Activated T-cell treated with anti-CD3 and anti-CD28 coated beads, Interleukin-2, amount 50 U/mL, for 72 hours (primary cell): ENCODE measurements around the gene DLGAP1. TPM values are rescaled to one million over a fixed set of nuclear protein-coding genes. Genes with fewer than 3 reads are reported as not detected.

ENCODE experiments used
- ATAC-seq, 2 donors: fragments of 150-1000 bp; cut with Tn5 transposase; replicated peaks in 1 of 2; 2 replicates each; pipeline ENCODE4 v1.10.0; 2021; ENCODE audit warnings: moderate library complexity in 2 of 2, mild to moderate bottlenecking in 1 of 2
- DNase-seq, 2 donors: peaks; one replicate each; pipeline ENCODE4 v3.0.0; 2021 to 2022; ENCODE audit warnings: mixed read lengths in 1 of 2
- H3K27ac Mint-ChIP-seq: one replicate; pipeline ENCODE4 v1.8.0; 2022; ENCODE audit warnings: mild to moderate bottlenecking, moderate library complexity, mixed read lengths
- H3K27me3 Mint-ChIP-seq: one replicate; pipeline ENCODE4 v1.8.0; 2022; ENCODE audit warnings: low read depth, mixed read lengths
- H3K36me3 Mint-ChIP-seq, 2 donors: one replicate each; pipeline ENCODE4 v1.8.0; 2022; ENCODE audit warnings: mixed read lengths in 2 of 2, mild to moderate bottlenecking in 1 of 2; ENCODE audit not compliant: insufficient read depth in 2 of 2
- H3K4me1 Mint-ChIP-seq: one replicate; pipeline ENCODE4 v1.8.0; 2022; ENCODE audit warnings: low read depth, mixed read lengths
- H3K4me3 Mint-ChIP-seq, 2 donors: one replicate each; pipeline ENCODE4 v1.8.0; 2022; ENCODE audit warnings: mild to moderate bottlenecking in 2 of 2, mixed read lengths in 2 of 2, moderate library complexity in 2 of 2
- H3K9me3 Mint-ChIP-seq, 2 donors: one replicate each; pipeline ENCODE4 v1.8.0; 2022; ENCODE audit warnings: mixed read lengths in 2 of 2
- total RNA-seq, 2 donors: library from RNA; stranded (reverse); gene quantifications; one replicate each; pipeline ENCODE4 v1.2.3, GENCODE V29; 2022

The DLGAP1 gene
- total RNA-seq, 2 donors from 2014 or later: 0.17 to 0.51 TPM

GRCh38 chr18:3906116-3906750, 548.9 kb downstream of the DLGAP1 start:
- H3K27ac Mint-ChIP-seq: no peak overlapping the region
- no peak for ATAC-seq
- H3K36me3 Mint-ChIP-seq: no peaks in the 10 kb centered on the region
- peaks cover 9% of the 10 kb centered on the region for H3K27me3 Mint-ChIP-seq
- no peaks in the 10 kb centered on the region for H3K9me3 Mint-ChIP-seq
- no peaks in the 10 kb centered on the region for H3K4me1 Mint-ChIP-seq
- H3K4me3 Mint-ChIP-seq: no peak overlapping the region
- no peak for DNase-seq

DNA sequence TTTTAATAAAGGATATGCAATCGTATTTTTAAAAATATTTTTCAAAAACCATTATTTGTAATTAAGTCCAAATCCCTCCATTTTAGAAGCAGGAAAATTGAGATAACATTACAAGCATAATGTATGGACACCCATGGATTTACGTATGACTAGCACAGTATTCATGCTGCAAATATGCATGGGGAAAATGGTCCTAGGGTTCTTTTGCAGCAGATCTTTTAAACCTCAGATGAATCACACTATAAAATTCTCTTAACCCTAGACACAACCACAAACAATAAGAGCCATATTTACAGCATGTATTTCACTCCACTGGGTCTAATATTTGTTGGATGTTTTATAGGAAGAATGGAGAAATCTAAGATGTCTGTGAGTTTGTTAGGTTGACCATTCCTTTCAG, 551.8 kb downstream of the DLGAP1 start:
- no peak overlapping the region for H3K27ac Mint-ChIP-seq
- H3K9me3 Mint-ChIP-seq: no peaks in the 10 kb centered on the region

GRCh38 chr18:3902676-3903075, 552.4 kb downstream of the DLGAP1 start:
- Mint-ChIP-seq H3K36me3 (no peaks in the 10 kb centered on the region), H3K4me1 (no peaks in the 10 kb centered on the region), H3K27me3 (peaks cover 11% of the 10 kb centered on the region), H3K27ac (no peak overlapping the region), H3K9me3 (no peaks in the 10 kb centered on the region), H3K4me3 (no peak overlapping the region)
- DNase-seq: no peak
- no peak for ATAC-seq

More for the DNA sequence above, 551.8 kb downstream of the DLGAP1 start:
- H3K4me1 Mint-ChIP-seq: no peaks in the 10 kb centered on the region
- H3K27me3 Mint-ChIP-seq: peaks cover 14% of the 10 kb centered on the region
- ATAC-seq (no peak), DNase-seq (no peak)
- H3K4me3 Mint-ChIP-seq: no peak overlapping the region
- no peaks in the 10 kb centered on the region for H3K36me3 Mint-ChIP-seq

GRCh38 chr18:3901811-3902210, 553.3 kb downstream of the DLGAP1 start:
- no peak overlapping the region for H3K4me3 Mint-ChIP-seq
- no peaks in the 10 kb centered on the region for H3K36me3 Mint-ChIP-seq
- H3K9me3 Mint-ChIP-seq: no peaks in the 10 kb centered on the region
- H3K27ac Mint-ChIP-seq: no peak overlapping the region
- ATAC-seq (no peak), DNase-seq (no peak)
- H3K4me1 Mint-ChIP-seq: no peaks in the 10 kb centered on the region
- peaks cover 7% of the 10 kb centered on the region for H3K27me3 Mint-ChIP-seq

DNA sequence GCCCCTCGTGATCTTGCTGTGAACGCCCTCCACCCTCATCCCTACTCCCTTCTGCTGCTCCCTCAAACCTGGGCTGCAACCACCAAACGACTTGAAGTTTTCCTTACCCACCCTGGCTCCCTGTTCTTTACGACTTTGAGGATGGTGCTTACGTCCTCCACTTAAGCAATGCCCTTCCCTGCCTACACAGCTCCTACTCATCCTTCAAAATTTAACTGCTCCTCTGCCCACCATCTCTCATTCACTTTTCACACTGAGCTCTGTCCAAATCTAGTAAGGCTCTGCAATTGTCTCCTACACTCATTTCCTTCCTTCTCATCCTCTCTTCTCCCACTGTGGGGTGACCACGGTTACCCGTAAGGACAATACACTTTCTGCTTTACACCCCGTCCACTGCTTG, 554.1 kb downstream of the DLGAP1 start:
- DNase-seq: no peak
- no peak overlapping the region for H3K4me3 Mint-ChIP-seq
- H3K4me1 Mint-ChIP-seq: no peaks in the 10 kb centered on the region
- H3K9me3 Mint-ChIP-seq: no peaks in the 10 kb centered on the region
- no peak overlapping the region for H3K27ac Mint-ChIP-seq
- ATAC-seq: no peak
- peaks cover 7% of the 10 kb centered on the region for H3K27me3 Mint-ChIP-seq
- no peaks in the 10 kb centered on the region for H3K36me3 Mint-ChIP-seq

DNA sequence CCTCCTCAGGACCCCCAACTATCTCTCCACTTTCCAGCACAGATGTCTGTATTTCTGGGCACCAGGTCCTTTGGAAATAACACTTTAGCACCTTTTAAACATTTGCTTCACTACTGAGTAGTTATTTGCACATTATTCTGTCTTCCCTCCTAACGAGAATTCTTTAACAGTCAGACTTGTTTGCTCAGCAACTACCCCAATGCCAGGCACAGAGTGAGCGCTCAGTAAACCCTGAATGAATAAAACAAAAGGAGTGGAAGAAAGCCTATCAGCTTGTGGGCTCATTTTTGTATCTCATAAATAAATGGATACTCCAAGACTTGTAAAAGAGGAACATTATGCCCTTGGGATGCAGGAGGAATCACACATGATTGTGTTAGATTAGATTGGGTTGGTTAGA, 554.8 kb downstream of the DLGAP1 start:
- ATAC-seq (no peak), DNase-seq (no peak)
- Mint-ChIP-seq H3K9me3 (no peaks in the 10 kb centered on the region), H3K36me3 (no peaks in the 10 kb centered on the region), H3K4me1 (no peaks in the 10 kb centered on the region), H3K27ac (no peak overlapping the region), H3K27me3 (peaks cover 7% of the 10 kb centered on the region), H3K4me3 (no peak overlapping the region)

GRCh38 chr18:3898861-3899613, 556.1 kb downstream of the DLGAP1 start:
- Mint-ChIP-seq H3K27me3 (peaks cover 7% of the 10 kb centered on the region), H3K4me3 (no peak overlapping the region), H3K36me3 (no peaks in the 10 kb centered on the region), H3K27ac (no peak overlapping the region), H3K4me1 (no peaks in the 10 kb centered on the region), H3K9me3 (no peaks in the 10 kb centered on the region)
- ATAC-seq (no peak), DNase-seq (no peak)

DNA sequence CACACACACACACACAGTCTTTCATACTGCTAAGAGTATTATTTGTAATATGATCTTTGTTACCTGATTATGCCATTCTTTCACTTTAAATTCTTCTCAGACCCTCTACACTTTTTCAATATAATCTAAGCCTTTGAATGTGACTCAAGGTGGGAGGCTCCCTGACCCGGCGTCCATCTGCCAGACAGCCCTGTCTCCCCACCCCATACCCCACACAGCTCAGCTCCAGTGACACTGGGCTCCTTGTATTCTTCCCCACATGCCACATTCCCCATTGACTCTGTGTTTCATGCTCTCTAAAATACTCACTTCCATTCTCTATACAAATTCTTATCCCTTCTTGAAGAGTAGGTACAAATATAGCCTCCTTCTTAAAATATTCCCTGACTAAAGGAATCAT, 563.0 kb downstream of the DLGAP1 start:
- Mint-ChIP-seq H3K9me3 (no peaks in the 10 kb centered on the region), H3K27ac (no peak overlapping the region), H3K27me3 (peaks cover 2% of the 10 kb centered on the region), H3K36me3 (no peaks in the 10 kb centered on the region), H3K4me1 (no peaks in the 10 kb centered on the region), H3K4me3 (no peak overlapping the region)
- no peak for ATAC-seq
- DNase-seq: no peak

GRCh38 chr18:3891245-3891644, 563.9 kb downstream of the DLGAP1 start:
- Mint-ChIP-seq H3K4me1 (no peaks in the 10 kb centered on the region), H3K36me3 (no peaks in the 10 kb centered on the region), H3K27me3 (peaks cover 7% of the 10 kb centered on the region)

GRCh38 chr18:3889803-3890202, 565.3 kb downstream of the DLGAP1 start:
- Mint-ChIP-seq H3K4me1 (no peaks in the 10 kb centered on the region), H3K27me3 (peaks cover 17% of the 10 kb centered on the region), H3K4me3 (no peak overlapping the region), H3K36me3 (no peaks in the 10 kb centered on the region), H3K27ac (no peak overlapping the region), H3K9me3 (no peaks in the 10 kb centered on the region)
- no peak for ATAC-seq
- DNase-seq: no peak

More at GRCh38 chr18:3891245-3891644, 563.9 kb downstream of the DLGAP1 start:
- no peak overlapping the region for H3K4me3 Mint-ChIP-seq
- no peak overlapping the region for H3K27ac Mint-ChIP-seq
- no peaks in the 10 kb centered on the region for H3K9me3 Mint-ChIP-seq
- ATAC-seq (no peak), DNase-seq (no peak)

GRCh38 chr18:3889121-3889520, 566.0 kb downstream of the DLGAP1 start:
- Mint-ChIP-seq H3K27ac (no peak overlapping the region), H3K4me3 (no peak overlapping the region), H3K36me3 (no peaks in the 10 kb centered on the region), H3K9me3 (no peaks in the 10 kb centered on the region), H3K27me3 (peaks cover 18% of the 10 kb centered on the region), H3K4me1 (no peaks in the 10 kb centered on the region)
- no peak for DNase-seq
- no peak for ATAC-seq

GRCh38 chr18:3886575-3887322, 568.4 kb downstream of the DLGAP1 start:
- H3K27ac Mint-ChIP-seq: no peak overlapping the region
- ATAC-seq (no peak), DNase-seq (no peak)
- H3K36me3 Mint-ChIP-seq: no peaks in the 10 kb centered on the region
- H3K27me3 Mint-ChIP-seq: peaks cover 18% of the 10 kb centered on the region
- no peak overlapping the region for H3K4me3 Mint-ChIP-seq
- no peaks in the 10 kb centered on the region for H3K9me3 Mint-ChIP-seq
- no peaks in the 10 kb centered on the region for H3K4me1 Mint-ChIP-seq

DNA sequence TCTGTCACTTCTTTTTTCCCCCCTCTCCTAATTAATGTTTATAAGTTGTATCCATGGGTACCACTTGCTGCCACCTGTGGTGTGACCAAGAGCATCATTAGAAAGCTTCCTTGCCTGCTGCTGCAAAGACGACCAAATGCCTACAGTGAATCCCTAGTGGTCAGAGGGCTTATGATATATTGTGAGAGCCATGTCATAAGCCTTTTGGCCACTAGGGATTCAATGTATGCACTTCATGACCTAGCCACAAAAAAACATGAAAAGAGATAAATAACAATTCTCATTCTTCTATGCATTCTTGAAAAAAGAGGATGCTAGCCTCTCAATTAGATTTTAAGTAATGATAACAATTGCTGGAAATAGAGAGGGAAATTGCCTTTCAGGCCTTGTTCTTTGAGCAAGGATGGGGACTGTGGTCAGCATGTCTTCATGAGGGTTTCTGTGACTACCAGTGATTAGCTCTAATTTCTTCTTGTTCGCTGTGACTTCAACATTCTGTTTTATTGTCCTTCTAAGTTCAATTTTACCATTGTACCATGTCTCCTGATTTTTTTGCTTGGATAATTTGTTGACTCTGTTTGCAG, 569.8 kb downstream of the DLGAP1 start:
- Mint-ChIP-seq H3K27ac (no peak overlapping the region), H3K9me3 (no peaks in the 10 kb centered on the region), H3K36me3 (no peaks in the 10 kb centered on the region), H3K4me1 (no peaks in the 10 kb centered on the region), H3K4me3 (no peak overlapping the region), H3K27me3 (peaks cover 18% of the 10 kb centered on the region)
- ATAC-seq (no peak), DNase-seq (no peak)
